ENCODE results near the gene CFAP54.
"Not testable (repeated sequence)": the region's sequence is repeated elsewhere in the genome, so short reads cannot be mapped to it uniquely, and the experiment has no call there.

The CFAP54 gene

GRCh38 chr12:96710127-96710745 lies 220.9 kb downstream of the CFAP54 start:
- H3K9me3 ChIP-seq (ENCODE audit: low read depth, low read length) = no peaks in the 10 kb centered on the region
- H3K4me3 ChIP-seq = no peak overlapping the region
- DNase-seq (ENCODE audit: low read depth, low spot score) = no peak

GRCh38 chr12:96711364-96711763 lies 222.0 kb downstream of the CFAP54 start:
- no peak overlapping the region for H3K9ac ChIP-seq (ENCODE audit: insufficient read length)
- no peak for TF ChIP-seq EZH2 (IDR thresholded peaks at IDR 0.05)
- no peak for TF ChIP-seq FOXP2 (optimal IDR thresholded peaks at IDR 0.05; ENCODE audit: control extremely low read depth, extremely low read length, insufficient read depth)
- TF ChIP-seq POLR2AphosphoS5 (IDR thresholded peaks at IDR 0.05; ENCODE audit: borderline replicate concordance, low read depth, low read length) = no peak
- no peak for DNase-seq (ENCODE audit: low read depth, low spot score)
- no peaks in the 10 kb centered on the region for H3K9me3 ChIP-seq (ENCODE audit: low read depth, low read length)
- no peak overlapping the region for H3K4me3 ChIP-seq
- no peak overlapping the region for H3K27ac ChIP-seq
- no peaks in the 10 kb centered on the region for H3K36me3 ChIP-seq (ENCODE audit: insufficient read depth, low read length)

More at GRCh38 chr12:96710127-96710745, 220.9 kb downstream of the CFAP54 start:
- H3K27ac ChIP-seq = no peak overlapping the region
- TF ChIP-seq FOXP2 (optimal IDR thresholded peaks at IDR 0.05; ENCODE audit: control extremely low read depth, extremely low read length, insufficient read depth) (no peak), POLR2AphosphoS5 (IDR thresholded peaks at IDR 0.05; ENCODE audit: borderline replicate concordance, low read depth, low read length) (no peak), EZH2 (IDR thresholded peaks at IDR 0.05) (no peak)
- no peak overlapping the region for H3K9ac ChIP-seq (ENCODE audit: insufficient read length)
- no peaks in the 10 kb centered on the region for H3K36me3 ChIP-seq (ENCODE audit: insufficient read depth, low read length)

GRCh38 chr12:96714199-96714598 lies 224.8 kb downstream of the CFAP54 start:
- no peaks in the 10 kb centered on the region for H3K9me3 ChIP-seq (ENCODE audit: low read depth, low read length)
- no peaks in the 10 kb centered on the region for H3K36me3 ChIP-seq (ENCODE audit: insufficient read depth, low read length)
- TF ChIP-seq FOXP2 (optimal IDR thresholded peaks at IDR 0.05; ENCODE audit: control extremely low read depth, extremely low read length, insufficient read depth) (no peak), POLR2AphosphoS5 (IDR thresholded peaks at IDR 0.05; ENCODE audit: borderline replicate concordance, low read depth, low read length) (no peak), EZH2 (IDR thresholded peaks at IDR 0.05) (no peak)
- no peak for DNase-seq (ENCODE audit: low read depth, low spot score)
- H3K9ac ChIP-seq (ENCODE audit: insufficient read length) = no peak overlapping the region
- H3K4me3 ChIP-seq = no peak overlapping the region
- no peak overlapping the region for H3K27ac ChIP-seq

- DNase-seq (ENCODE audit: low read depth, low spot score) = no peak
- TF ChIP-seq EZH2 (IDR thresholded peaks at IDR 0.05) = no peak
- no peak for TF ChIP-seq FOXP2 (optimal IDR thresholded peaks at IDR 0.05; ENCODE audit: control extremely low read depth, extremely low read length, insufficient read depth)
- no peak for TF ChIP-seq POLR2AphosphoS5 (IDR thresholded peaks at IDR 0.05; ENCODE audit: borderline replicate concordance, low read depth, low read length)
- Histone ChIP-seq H3K36me3 (ENCODE audit: insufficient read depth, low read length) (no peaks in the 10 kb centered on the region), H3K9ac (ENCODE audit: insufficient read length) (no peak overlapping the region), H3K9me3 (ENCODE audit: low read depth, low read length) (no peaks in the 10 kb centered on the region), H3K4me3 (no peak overlapping the region), H3K27ac (no peak overlapping the region)
Observed at GRCh38 chr12:96719660-96720362, 230.4 kb downstream of the CFAP54 start.

- H3K27ac ChIP-seq = no peak overlapping the region
- no peak overlapping the region for H3K9ac ChIP-seq (ENCODE audit: insufficient read length)
- DNase-seq (ENCODE audit: low read depth, low spot score) = no peak
- H3K4me3 ChIP-seq = no peak overlapping the region
- TF ChIP-seq FOXP2 (optimal IDR thresholded peaks at IDR 0.05; ENCODE audit: control extremely low read depth, extremely low read length, insufficient read depth) (no peak), POLR2AphosphoS5 (IDR thresholded peaks at IDR 0.05; ENCODE audit: borderline replicate concordance, low read depth, low read length) (no peak), EZH2 (IDR thresholded peaks at IDR 0.05) (no peak)
- H3K9me3 ChIP-seq (ENCODE audit: low read depth, low read length) = no peaks in the 10 kb centered on the region
- H3K36me3 ChIP-seq (ENCODE audit: insufficient read depth, low read length) = no peaks in the 10 kb centered on the region
Observed at GRCh38 chr12:96720363-96720705, 231.0 kb downstream of the CFAP54 start.

GRCh38 chr12:96729466-96729865 lies 240.1 kb downstream of the CFAP54 start:
- not testable (repeated sequence) for H3K27ac ChIP-seq; H3K4me3 ChIP-seq; H3K9ac ChIP-seq (ENCODE audit: insufficient read length); H3K36me3 ChIP-seq (ENCODE audit: insufficient read depth, low read length); DNase-seq (ENCODE audit: low read depth, low spot score); H3K9me3 ChIP-seq (ENCODE audit: low read depth, low read length)

- Histone ChIP-seq H3K9ac (ENCODE audit: insufficient read length) (no peak overlapping the region), H3K9me3 (ENCODE audit: low read depth, low read length) (no peaks in the 10 kb centered on the region), H3K4me3 (no peak overlapping the region), H3K36me3 (ENCODE audit: insufficient read depth, low read length) (no peaks in the 10 kb centered on the region), H3K27ac (no peak overlapping the region)
- no peak for DNase-seq (ENCODE audit: low read depth, low spot score)
- TF ChIP-seq FOXP2 (optimal IDR thresholded peaks at IDR 0.05; ENCODE audit: control extremely low read depth, extremely low read length, insufficient read depth) = no peak
- TF ChIP-seq POLR2AphosphoS5 (IDR thresholded peaks at IDR 0.05; ENCODE audit: borderline replicate concordance, low read depth, low read length) = no peak
- TF ChIP-seq EZH2 (IDR thresholded peaks at IDR 0.05) = no peak
Observed at GRCh38 chr12:96729886-96730285, 240.5 kb downstream of the CFAP54 start.

- H3K27ac ChIP-seq = no peak overlapping the region
- H3K9me3 ChIP-seq (ENCODE audit: low read depth, low read length) = no peaks in the 10 kb centered on the region
- no peaks in the 10 kb centered on the region for H3K36me3 ChIP-seq (ENCODE audit: insufficient read depth, low read length)
- DNase-seq (ENCODE audit: low read depth, low spot score) = no peak
- no peak overlapping the region for H3K4me3 ChIP-seq
- no peak overlapping the region for H3K9ac ChIP-seq (ENCODE audit: insufficient read length)
- TF ChIP-seq POLR2AphosphoS5 (IDR thresholded peaks at IDR 0.05; ENCODE audit: borderline replicate concordance, low read depth, low read length) (no peak), EZH2 (IDR thresholded peaks at IDR 0.05) (no peak), FOXP2 (optimal IDR thresholded peaks at IDR 0.05; ENCODE audit: control extremely low read depth, extremely low read length, insufficient read depth) (no peak)
Observed at GRCh38 chr12:96743606-96744005, 254.2 kb downstream of the CFAP54 start.

GRCh38 chr12:96749999-96750398 lies 260.6 kb downstream of the CFAP54 start:
- Histone ChIP-seq H3K27ac (no peak overlapping the region), H3K9me3 (ENCODE audit: low read depth, low read length) (no peaks in the 10 kb centered on the region), H3K36me3 (ENCODE audit: insufficient read depth, low read length) (no peaks in the 10 kb centered on the region), H3K9ac (ENCODE audit: insufficient read length) (no peak overlapping the region), H3K4me3 (no peak overlapping the region)
- no peak for DNase-seq (ENCODE audit: low read depth, low spot score)
- TF ChIP-seq FOXP2 (optimal IDR thresholded peaks at IDR 0.05; ENCODE audit: control extremely low read depth, extremely low read length, insufficient read depth) (no peak), EZH2 (IDR thresholded peaks at IDR 0.05) (no peak), POLR2AphosphoS5 (IDR thresholded peaks at IDR 0.05; ENCODE audit: borderline replicate concordance, low read depth, low read length) (no peak)

Data from SK-N-MC (cell line).